MCF 10A (cell line): ENCODE data around the gene TMEM19. TPM values are rescaled to one million over a fixed set of nuclear protein-coding genes. Genes with fewer than 3 reads are reported as not detected.
A peak's percentile ranks its signal among the peaks of the same experiment; 100 is the strongest.

Experiments used
- BruUV-seq: library from RNA; stranded (reverse); fragments of 400-500 nt; replicated peaks from 2 replicates; lab custom pipeline; 2021; lab: Mats Ljungman, UMichigan
- CTCF ChIA-PET: fragments of 300-600 bp; sonication (Branson Sonifier 250); formaldehyde crosslinking; extraction: SDS; loops from one replicate; lab custom pipeline; 2021; ENCODE audit warnings: antibody characterized with exemption, inconsistent platforms; lab: Yijun Ruan, JAX
- POLR2A ChIA-PET: fragments of 300-600, 350-650 bp; sonication (Branson Sonifier 250); formaldehyde crosslinking; extraction: SDS; loops from one replicate; lab custom pipeline; 2020; ENCODE audit warnings: antibody characterized with exemption, inconsistent platforms; lab: Yijun Ruan, JAX
- DNase-seq: peaks from one replicate; pipeline ENCODE4 v3.0.0-alpha.2; 2018; ENCODE audit not compliant: unreplicated experiment
- H3K27ac Mint-ChIP-seq: one replicate; pipeline ENCODE4 v1.8.0; 2022; ENCODE audit warnings: mild to moderate bottlenecking, low read depth, mixed read lengths; ENCODE audit not compliant: unreplicated experiment
- H3K27me3 Mint-ChIP-seq: one replicate; pipeline ENCODE4 v1.8.0; 2022; ENCODE audit warnings: mixed read lengths; ENCODE audit not compliant: insufficient read depth, unreplicated experiment
- H3K36me3 Mint-ChIP-seq: one replicate; pipeline ENCODE4 v1.8.0; 2022; ENCODE audit warnings: mild to moderate bottlenecking, moderate library complexity, mixed read lengths; ENCODE audit not compliant: insufficient read depth, unreplicated experiment
- H3K4me1 Mint-ChIP-seq: one replicate; pipeline ENCODE4 v1.8.0; 2022; ENCODE audit warnings: mixed read lengths; ENCODE audit not compliant: insufficient read depth, unreplicated experiment
- H3K4me3 Mint-ChIP-seq: one replicate; pipeline ENCODE4 v1.8.0; 2022; ENCODE audit warnings: mild to moderate bottlenecking, moderate library complexity, mixed read lengths; ENCODE audit not compliant: unreplicated experiment
- H3K9me3 Mint-ChIP-seq: one replicate; pipeline ENCODE4 v1.8.0; 2022; ENCODE audit warnings: mixed read lengths; ENCODE audit not compliant: unreplicated experiment
- CTCF ChIP-seq: fragments of 200-600 bp; IDR thresholded peaks from one replicate; pipeline ENCODE4 v1.8.0; 2022; ENCODE audit warnings: antibody characterized with exemption, mild to moderate bottlenecking; ENCODE audit not compliant: unreplicated experiment
- intact Hi-C: fragments of 100-400 bp; cut with micrococcal nuclease; formaldehyde crosslinking; loops from 2 replicates; pipeline ENCODE4 v1.14.1; 2022
- total RNA-seq: library from RNA; stranded (reverse); gene quantifications from 2 replicates; pipeline ENCODE4 v1.2.3, GENCODE V29; 2022

The TMEM19 gene
- total RNA-seq, 1 experiment from 2014 or later = 7.3 TPM

GRCh38 chr12:71652656-71653055 lies 33.2 kb upstream of the TMEM19 start:
- CTCF ChIA-PET = interaction anchor here (0.8 to 1.2 kb wide), 2 partner anchors 72 to 95 kb away, joined by 3 to 5 read pairs; no protein-coding TSS in a partner anchor
- Mint-ChIP-seq H3K36me3 (peaks cover 30% of the 10 kb centered on the region), H3K9me3 (no peaks in the 10 kb centered on the region), H3K4me1 (peaks cover 12% of the 10 kb centered on the region), H3K4me3 (no peak overlapping the region), H3K27me3 (no peaks in the 10 kb centered on the region), H3K27ac (no peak overlapping the region)
- intact Hi-C loops = no loop called here
- TSS peak; percentile 5 for BruUV-seq
- DNase-seq = no peak
- POLR2A ChIA-PET = interaction anchor here (1.3 kb wide), 1 partner anchor 33 kb away, joined by 3 read pairs; the partner anchor contains the start of gene TMEM19
- no peak for TF ChIP-seq CTCF

GRCh38 chr12:71653137-71653536 lies 32.7 kb upstream of the TMEM19 start:
- TF ChIP-seq CTCF = no peak
- intact Hi-C loops = no loop called here
- no TSS peak for BruUV-seq
- POLR2A ChIA-PET = interaction anchor here (1.3 to 3.3 kb wide), 2 partner anchors 11 to 33 kb away, joined by 3 to 19 read pairs; partner anchors contain the start of genes THAP2, TMEM19 and ZFC3H1
- no peak for DNase-seq
- Mint-ChIP-seq H3K27me3 (no peaks in the 10 kb centered on the region), H3K27ac (no peak overlapping the region), H3K9me3 (no peaks in the 10 kb centered on the region), H3K4me1 (peaks cover 12% of the 10 kb centered on the region), H3K36me3 (peaks cover 35% of the 10 kb centered on the region), H3K4me3 (no peak overlapping the region)
- CTCF ChIA-PET = interaction anchor here (0.8 to 1.2 kb wide), 3 partner anchors 13 to 94 kb away, joined by 3 to 5 read pairs (median 3); no protein-coding TSS in a partner anchor

GRCh38 chr12:71654200-71654599 lies 31.7 kb upstream of the TMEM19 start:
- peaks cover 18% of the 10 kb centered on the region for H3K4me1 Mint-ChIP-seq
- no peak for TF ChIP-seq CTCF
- CTCF ChIA-PET = interaction anchor here (1.0 to 1.2 kb wide), 2 partner anchors 14 to 93 kb away, joined by 3 to 4 read pairs; no protein-coding TSS in a partner anchor
- no peak overlapping the region for H3K4me3 Mint-ChIP-seq
- intact Hi-C loops = no loop called here
- H3K27me3 Mint-ChIP-seq = no peaks in the 10 kb centered on the region
- DNase-seq = no peak
- POLR2A ChIA-PET = interaction anchor here (0.6 to 3.3 kb wide), 4 partner anchors 10 to 127 kb away, joined by 3 to 19 read pairs (median 4); partner anchors contain the start of genes THAP2 and ZFC3H1
- H3K27ac Mint-ChIP-seq = no peak overlapping the region
- BruUV-seq = no TSS peak
- no peaks in the 10 kb centered on the region for H3K9me3 Mint-ChIP-seq
- H3K36me3 Mint-ChIP-seq = peaks cover 38% of the 10 kb centered on the region

- Mint-ChIP-seq H3K36me3 (peaks cover 37% of the 10 kb centered on the region), H3K4me1 (peaks cover 22% of the 10 kb centered on the region), H3K4me3 (no peak overlapping the region)
Observed at GRCh38 chr12:71655495-71655894, 30.4 kb upstream of the TMEM19 start.

More at GRCh38 chr12:71655495-71655894, 30.4 kb upstream of the TMEM19 start:
- no peak for TF ChIP-seq CTCF
- Mint-ChIP-seq H3K27me3 (no peaks in the 10 kb centered on the region), H3K27ac (no peak overlapping the region), H3K9me3 (no peaks in the 10 kb centered on the region)
- BruUV-seq = no TSS peak
- intact Hi-C loops = no loop called here
- no peak for DNase-seq
- ChIA-PET CTCF (interaction anchor here (1.6 kb wide), 1 partner anchor 19 kb away, joined by 4 read pairs; no protein-coding TSS in a partner anchor), POLR2A (interaction anchor here (3.3 kb wide), 1 partner anchor 9 kb away, joined by 19 read pairs; the partner anchor contains the start of genes THAP2 and ZFC3H1)
